BLaER1 treated with 17β-estradiol and CSF1 and Interleukin-3, amounts not matched to agents 10 nM and 100 nM (cell line): ENCODE data around the gene FARP1.

Experiments
- H3K27ac ChIP-seq, 11 experiments: shearing (Covaris generic); formaldehyde crosslinking; 2 replicates each; pipeline ENCODE4 v1.8.1; 2022
- H3K27me3 ChIP-seq, 11 experiments: shearing (Covaris generic); formaldehyde crosslinking; 2 replicates each; pipeline ENCODE4 v1.8.1; 2022
- H3K36me3 ChIP-seq, 11 experiments: shearing (Covaris generic); formaldehyde crosslinking; 2 replicates each; pipeline ENCODE4 v1.8.1; 2022
- H3K4me1 ChIP-seq, 10 experiments: shearing (Covaris generic); formaldehyde crosslinking; 2 replicates each; pipeline ENCODE4 v1.8.1; 2022
- H3K4me2 ChIP-seq, 11 experiments: shearing (Covaris generic); formaldehyde crosslinking; 2 replicates each; pipeline ENCODE4 v1.8.1; 2022
- H3K4me3 ChIP-seq, 10 experiments: shearing (Covaris generic); formaldehyde crosslinking; 2 replicates each; pipeline ENCODE4 v1.8.1; 2022
- H3K9ac ChIP-seq, 11 experiments: shearing (Covaris generic); formaldehyde crosslinking; 2 replicates each; pipeline ENCODE4 v1.8.1; 2022
- H3K9me3 ChIP-seq, 11 experiments: shearing (Covaris generic); formaldehyde crosslinking; replicated peaks in 1 of 11; 2 replicates each; pipeline ENCODE4 v1.8.1; 2022
- H4K20me1 ChIP-seq, 11 experiments: shearing (Covaris generic); formaldehyde crosslinking; 2 replicates each; pipeline ENCODE4 v1.8.1; 2022
- Cebpa-rat ChIP-seq, 11 experiments: shearing (Covaris generic); IDR thresholded peaks; 2 replicates each; pipeline ENCODE4 v1.8.1; 2022

Gene FARP1

GRCh38 chr13:98461486-98462240 is 318.8 kb downstream of the FARP1 start:
- peak overlapping the region in 7 of 11 experiments; percentile 31 to 76 (median 70); a peak in 13 of 22 replicates for H3K4me2 ChIP-seq
- no peak overlapping the region for H3K4me3 ChIP-seq
- H4K20me1 ChIP-seq = peaks cover 74 to 97% (median 93%) of the 10 kb centered on the region in 11 experiments
- H3K27me3 ChIP-seq = no peaks in the 10 kb centered on the region
- H3K9ac ChIP-seq = no peak overlapping the region
- H3K27ac ChIP-seq = no peak overlapping the region
- H3K9me3 ChIP-seq = no peaks in the 10 kb centered on the region
- H3K4me1 ChIP-seq = peaks cover 0 to 27% (median 21%) of the 10 kb centered on the region in 10 experiments; a peak in 13 of 20 replicates
- TF ChIP-seq Cebpa-rat (IDR thresholded peaks at IDR 0.05) = no peak
- peaks cover 95 to 100% (median 99%) of the 10 kb centered on the region in 11 experiments for H3K36me3 ChIP-seq

DNA sequence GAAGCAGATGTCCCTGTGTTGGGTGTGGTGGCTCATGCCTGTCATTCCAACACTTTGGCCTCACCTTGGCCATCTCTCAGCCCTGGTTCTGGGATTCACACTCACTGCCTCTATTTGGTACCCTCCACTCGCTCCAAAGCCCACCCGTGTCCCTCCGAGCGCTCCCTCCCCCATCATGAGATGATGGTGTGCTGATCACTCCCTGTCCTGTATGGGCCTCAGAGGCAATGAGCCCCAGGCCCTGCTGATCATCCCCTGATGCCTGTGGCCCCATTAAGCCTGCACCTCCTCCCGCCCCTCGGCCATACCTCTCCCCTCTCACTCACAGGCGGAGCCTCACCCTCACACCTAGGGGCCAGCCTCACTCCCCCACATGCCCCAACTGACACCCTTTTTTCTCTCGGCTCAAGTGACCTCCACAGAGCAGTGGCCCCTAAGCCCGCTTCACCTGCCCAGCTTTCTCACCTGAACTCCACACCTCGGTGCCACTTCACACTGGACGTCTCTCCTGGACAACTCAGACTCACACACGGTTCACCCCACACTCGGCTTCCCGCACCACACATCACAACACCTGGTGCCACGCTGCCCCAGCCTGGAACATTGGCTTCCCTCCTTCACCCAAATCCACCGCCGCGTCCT is 319.5 kb downstream of the FARP1 start:
- peaks cover 94 to 100% (median 99%) of the 10 kb centered on the region in 11 experiments for H3K36me3 ChIP-seq
- no peak overlapping the region for H3K27ac ChIP-seq

GRCh38 chr13:98462946-98463345 is 320.1 kb downstream of the FARP1 start:
- Histone ChIP-seq H3K4me1 (peaks cover 0 to 32% (median 22%) of the 10 kb centered on the region in 10 experiments; a peak in 13 of 20 replicates), H4K20me1 (peaks cover 83 to 97% (median 94%) of the 10 kb centered on the region in 11 experiments), H3K36me3 (peaks cover 94 to 100% (median 99%) of the 10 kb centered on the region in 11 experiments), H3K4me3 (no peak overlapping the region), H3K27me3 (no peaks in the 10 kb centered on the region), H3K9ac (no peak overlapping the region), H3K27ac (no peak overlapping the region), H3K4me2 (peak overlapping the region in 8 of 11 experiments; percentile 11 to 76 (median 66); a peak in 11 of 22 replicates), H3K9me3 (no peaks in the 10 kb centered on the region)
- no peak for TF ChIP-seq Cebpa-rat (IDR thresholded peaks at IDR 0.05)

More for the DNA sequence above, 319.5 kb downstream of the FARP1 start:
- peaks cover 0 to 27% (median 22%) of the 10 kb centered on the region in 10 experiments; a peak in 13 of 20 replicates for H3K4me1 ChIP-seq
- no peaks in the 10 kb centered on the region for H3K27me3 ChIP-seq
- no peak for TF ChIP-seq Cebpa-rat (IDR thresholded peaks at IDR 0.05)
- no peaks in the 10 kb centered on the region for H3K9me3 ChIP-seq
- H4K20me1 ChIP-seq = peaks cover 81 to 97% (median 93%) of the 10 kb centered on the region in 11 experiments
- H3K9ac ChIP-seq = no peak overlapping the region
- H3K4me3 ChIP-seq = no peak overlapping the region
- peak overlapping the region in 8 of 11 experiments; percentile 11 to 76 (median 66); a peak in 14 of 22 replicates for H3K4me2 ChIP-seq

GRCh38 chr13:98466634-98467236 is 323.8 kb downstream of the FARP1 start:
- Histone ChIP-seq H3K9ac (no peak overlapping the region), H3K4me2 (no peak overlapping the region), H3K36me3 (peaks cover 94 to 100% (median 99%) of the 10 kb centered on the region in 11 experiments), H3K27me3 (no peaks in the 10 kb centered on the region), H3K9me3 (no peaks in the 10 kb centered on the region), H3K4me3 (no peak overlapping the region), H3K27ac (no peak overlapping the region), H3K4me1 (peaks cover 0 to 28% (median 19%) of the 10 kb centered on the region in 10 experiments; a peak in 13 of 20 replicates), H4K20me1 (peaks cover 81 to 97% (median 94%) of the 10 kb centered on the region in 11 experiments)
- TF ChIP-seq Cebpa-rat (IDR thresholded peaks at IDR 0.05) = no peak

DNA sequence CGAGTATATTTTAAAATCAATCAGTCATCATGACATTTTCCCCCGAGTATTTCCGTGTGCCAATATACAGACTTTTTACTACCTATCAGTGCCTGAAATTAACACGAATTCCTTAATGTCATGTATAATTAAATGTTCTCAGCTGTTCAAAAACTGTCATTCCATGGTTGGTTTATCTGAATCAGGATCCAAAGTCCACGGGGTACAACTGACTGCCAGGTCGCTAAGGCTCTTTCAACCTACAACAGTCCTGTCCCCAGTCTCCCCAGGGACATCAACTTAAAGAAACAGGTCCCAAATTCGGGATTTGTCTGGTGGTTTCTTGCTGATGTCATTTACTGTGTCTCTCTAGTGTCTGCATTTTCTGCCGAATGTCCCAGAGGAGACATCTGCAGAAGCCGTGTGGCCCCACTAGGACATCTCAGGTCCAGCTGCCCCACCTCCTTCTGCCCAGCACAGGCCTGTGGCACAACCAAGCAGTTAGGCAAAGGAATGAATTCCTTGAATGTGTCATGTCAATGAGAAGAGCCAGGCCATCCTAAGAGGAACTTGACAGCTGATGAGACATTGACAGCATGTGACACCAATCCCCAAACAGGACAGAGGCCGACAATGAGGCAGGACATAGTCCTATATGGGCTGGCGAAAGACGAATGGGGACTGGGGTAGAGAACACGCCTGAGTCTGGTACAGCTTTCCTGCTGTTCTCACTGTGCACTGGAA is 324.5 kb downstream of the FARP1 start:
- Histone ChIP-seq H3K27ac (no peak overlapping the region), H4K20me1 (peaks cover 74 to 97% (median 94%) of the 10 kb centered on the region in 11 experiments)

GRCh38 chr13:98468361-98468760 is 325.5 kb downstream of the FARP1 start:
- Histone ChIP-seq H3K27ac (no peak overlapping the region), H3K4me1 (peaks cover 0 to 12% (median 4%) of the 10 kb centered on the region in 10 experiments; a peak in 10 of 20 replicates), H3K36me3 (peaks cover 92 to 100% (median 97%) of the 10 kb centered on the region in 11 experiments), H3K4me2 (no peak overlapping the region), H3K4me3 (no peak overlapping the region), H3K9ac (no peak overlapping the region), H3K27me3 (no peaks in the 10 kb centered on the region), H4K20me1 (peaks cover 64 to 93% (median 89%) of the 10 kb centered on the region in 11 experiments), H3K9me3 (peaks cover 0 to 2% (median 1%) of the 10 kb centered on the region in 11 experiments; a peak in 17 of 22 replicates)
- no peak for TF ChIP-seq Cebpa-rat (IDR thresholded peaks at IDR 0.05)

More for the DNA sequence above, 324.5 kb downstream of the FARP1 start:
- Histone ChIP-seq H3K4me3 (no peak overlapping the region), H3K4me2 (no peak overlapping the region), H3K27me3 (no peaks in the 10 kb centered on the region), H3K9ac (0 out of 22 replicates have a peak overlapping the region, but pooled peaks of 1 of the 11 experiments have one; percentile 37), H3K4me1 (peaks cover 0 to 21% (median 12%) of the 10 kb centered on the region in 10 experiments; a peak in 12 of 20 replicates), H3K36me3 (peaks cover 94 to 100% (median 99%) of the 10 kb centered on the region in 11 experiments), H3K9me3 (no peaks in the 10 kb centered on the region)
- TF ChIP-seq Cebpa-rat (IDR thresholded peaks at IDR 0.05) = no peak

DNA sequence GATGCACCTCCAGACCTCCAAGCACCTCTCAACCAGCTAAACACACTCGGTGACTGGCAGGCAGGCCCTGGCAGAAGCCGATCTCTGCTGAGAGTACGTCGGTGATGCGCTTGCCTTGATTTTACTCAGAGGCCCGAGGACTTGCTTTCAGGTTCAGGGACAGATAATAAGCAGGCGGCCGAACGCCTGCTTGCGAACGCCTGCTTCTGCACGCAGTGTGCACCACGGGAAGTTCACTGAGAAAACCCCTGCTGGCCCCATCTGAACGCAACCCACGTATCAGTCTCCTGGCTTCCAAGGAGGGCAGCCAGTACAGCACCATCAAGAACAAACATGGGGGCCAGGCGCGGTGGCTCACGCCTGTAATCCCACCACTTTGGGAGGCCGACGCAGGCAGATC is 326.0 kb downstream of the FARP1 start:
- H3K36me3 ChIP-seq = peaks cover 92 to 100% (median 97%) of the 10 kb centered on the region in 11 experiments
- TF ChIP-seq Cebpa-rat (IDR thresholded peaks at IDR 0.05) = no peak
- H4K20me1 ChIP-seq = peaks cover 59 to 93% (median 88%) of the 10 kb centered on the region in 11 experiments
- H3K9ac ChIP-seq = no peak overlapping the region
- H3K4me2 ChIP-seq = no peak overlapping the region
- H3K27ac ChIP-seq = no peak overlapping the region
- no peak overlapping the region for H3K4me3 ChIP-seq
- peaks cover 0 to 8% (median 0%) of the 10 kb centered on the region in 10 experiments; a peak in 6 of 20 replicates for H3K4me1 ChIP-seq
- H3K9me3 ChIP-seq = peaks cover 0 to 8% (median 7%) of the 10 kb centered on the region in 11 experiments; a peak in 19 of 22 replicates
- no peaks in the 10 kb centered on the region for H3K27me3 ChIP-seq

GRCh38 chr13:98470920-98471319 is 328.0 kb downstream of the FARP1 start:
- Histone ChIP-seq H3K27ac (no peak overlapping the region), H3K4me2 (no peak overlapping the region), H3K4me3 (no peak overlapping the region), H3K9ac (no peak overlapping the region), H3K36me3 (peaks cover 94 to 100% (median 97%) of the 10 kb centered on the region in 11 experiments), H3K27me3 (no peaks in the 10 kb centered on the region), H3K9me3 (peaks cover 3 to 19% (median 15%) of the 10 kb centered on the region in 11 experiments; a peak in 19 of 22 replicates), H3K4me1 (peaks cover 0 to 14% (median 7%) of the 10 kb centered on the region in 10 experiments; a peak in 18 of 20 replicates), H4K20me1 (peaks cover 56 to 97% (median 91%) of the 10 kb centered on the region in 11 experiments)
- no peak for TF ChIP-seq Cebpa-rat (IDR thresholded peaks at IDR 0.05)
